SK-N-SH (cell line): Measurements from ENCODE around the gene DMD. TPM values are rescaled to one million over a fixed set of nuclear protein-coding genes. Genes with fewer than 3 reads are reported as not detected.

ENCODE experiments used
- CTCF ChIA-PET: fragments of 300-600, 350-600 bp; formaldehyde crosslinking; extraction: SDS; loops from one replicate; lab custom pipeline; 2021; lab: Yijun Ruan, JAX
- POLR2A ChIA-PET: fragments of 350-600 bp; sonication (Branson Sonifier 250); formaldehyde crosslinking; extraction: SDS; loops from one replicate; lab custom pipeline; 2020; ENCODE audit warnings: antibody characterized with exemption, inconsistent platforms; lab: Yijun Ruan, JAX
- DNase-seq: peaks from one replicate; pipeline ENCODE4 v3.0.0; 2012
- H2AFZ ChIP-seq: fragments of 200-600 bp; sonication (generic); 2 replicates; pipeline ENCODE4 v1.8.1; 2016; ENCODE audit warnings: antibody characterized with exemption, mild to moderate bottlenecking, low read depth
- H3F3A ChIP-seq: fragments of 200-600 bp; sonication (generic); replicated peaks from 2 replicates; pipeline ENCODE3; 2016; ENCODE audit warnings: antibody characterized with exemption, mild to moderate bottlenecking; ENCODE audit not compliant: insufficient read depth
- H3K27ac ChIP-seq, 2 experiments: fragments of 200-500 bp in 1 of 2; fragments of 200-600 bp in 1 of 2; sonication (Bioruptor generic) in 1 of 2; sonication (generic), shearing (Covaris generic) in 1 of 2; 2 replicates each; pipeline versions ENCODE4 v1.5.1 to v1.6.1; 2014 to 2016; ENCODE audit warnings: low read depth in 2 of 2, inconsistent platforms in 1 of 2, low read length in 1 of 2, mild to moderate bottlenecking in 1 of 2, mixed read lengths in 1 of 2
- H3K27me3 ChIP-seq: fragments of 200-600 bp; sonication (generic), shearing (Covaris generic); 2 replicates; pipeline ENCODE4 v1.6.1; 2016; ENCODE audit warnings: mixed run types; ENCODE audit not compliant: insufficient read depth
- H3K36me3 ChIP-seq, 2 experiments: fragments of 200-500 bp in 1 of 2; fragments of 200-600 bp in 1 of 2; sonication (Bioruptor generic) in 1 of 2; sonication (generic) in 1 of 2; replicated peaks in 1 of 2; 2 replicates each; pipeline versions ENCODE3 to v1.5.1; 2014 to 2016; ENCODE audit warnings: low read length in 1 of 2, mild to moderate bottlenecking in 1 of 2; ENCODE audit not compliant: insufficient read depth in 2 of 2, control insufficient read depth in 1 of 2
- H3K4me1 ChIP-seq, 2 experiments: fragments of 200-500 bp in 1 of 2; fragments of 200-600 bp in 1 of 2; sonication (Bioruptor generic) in 1 of 2; sonication (generic), shearing (Covaris generic) in 1 of 2; 2 replicates each; pipeline versions ENCODE4 v1.5.1 to v1.6.1; 2014 to 2016; ENCODE audit warnings: low read depth in 1 of 2, low read length in 1 of 2, mixed run types in 1 of 2; ENCODE audit not compliant: insufficient read depth in 2 of 2, control insufficient read depth in 1 of 2
- H3K4me2 ChIP-seq: fragments of 200-600 bp; sonication (generic), shearing (Covaris generic); 2 replicates; pipeline ENCODE4 v1.6.1; 2017; ENCODE audit warnings: mixed run types
- H3K4me3 ChIP-seq, 2 experiments: fragments of 200-500 bp in 1 of 2; fragments of 200-600 bp in 1 of 2; sonication (Bioruptor generic) in 1 of 2; sonication (generic), shearing (Covaris generic) in 1 of 2; 2 replicates each; pipeline versions ENCODE4 v1.5.1 to v1.8.1; 2014 to 2016; ENCODE audit warnings: low read depth in 2 of 2, inconsistent platforms in 1 of 2, low read length in 1 of 2, mild to moderate bottlenecking in 1 of 2, mixed read lengths in 1 of 2, moderate library complexity in 1 of 2
- H3K79me2 ChIP-seq: fragments of 200-600 bp; sonication (generic); 2 replicates; pipeline ENCODE4 v1.8.1; 2017; ENCODE audit warnings: mild to moderate bottlenecking; ENCODE audit not compliant: insufficient read depth
- H3K9ac ChIP-seq: fragments of 200-600 bp; sonication (generic); 2 replicates; pipeline ENCODE4 v1.6.1; 2017; ENCODE audit warnings: mixed run types
- H3K9me2 ChIP-seq: fragments of 200-600 bp; sonication (generic); 2 replicates; pipeline ENCODE4 v1.6.1; 2017; ENCODE audit warnings: mixed run types
- H3K9me3 ChIP-seq: fragments of 200-600 bp; sonication (generic); 2 replicates; pipeline ENCODE4 v1.6.1; 2017; ENCODE audit warnings: mixed run types, mild to moderate bottlenecking, moderate library complexity
- H4K20me1 ChIP-seq: fragments of 200-600 bp; sonication (generic); 2 replicates; pipeline ENCODE4 v1.6.1; 2017; ENCODE audit warnings: mild to moderate bottlenecking, mixed run types; ENCODE audit not compliant: insufficient read depth
- CTCF ChIP-seq: fragments of 200-600 bp; sonication (generic); IDR thresholded peaks from 2 replicates; pipeline ENCODE4 v1.6.1; 2017; ENCODE audit warnings: antibody characterized with exemption, mild to moderate bottlenecking, moderate library complexity
- ELF1 ChIP-seq: IDR thresholded peaks from 2 replicates; pipeline ENCODE4 v1.4.0; 2012
- EZH2phosphoT487 ChIP-seq: fragments of 200-600 bp; sonication (generic); IDR thresholded peaks from 2 replicates; pipeline ENCODE4 v1.6.1; 2017; ENCODE audit warnings: low read depth, mixed run types, mild to moderate bottlenecking, antibody characterized with exemption, moderate library complexity, borderline replicate concordance
- FOXJ3 ChIP-seq: sonication (generic); formaldehyde crosslinking; IDR thresholded peaks from 2 replicates; pipeline ENCODE4 v1.5.1; 2020; ENCODE audit warnings: mild to moderate bottlenecking, missing genetic modification reagents
- GABPA ChIP-seq: IDR thresholded peaks from 2 replicates; pipeline ENCODE4 v1.4.0; 2012; ENCODE audit warnings: low read depth, mild to moderate bottlenecking
- GATA2 ChIP-seq: sonication (generic); formaldehyde crosslinking; IDR thresholded peaks from 2 replicates; pipeline ENCODE4 v1.5.0; 2020; ENCODE audit warnings: mild to moderate bottlenecking, missing genetic modification reagents
- JUND ChIP-seq: IDR thresholded peaks from 2 replicates; pipeline ENCODE4 v1.4.0; 2012
- POLR2AphosphoS5 ChIP-seq: IDR thresholded peaks from 2 replicates; pipeline ENCODE4 v1.6.1; 2012; ENCODE audit warnings: low read depth, low read length
- RFX5 ChIP-seq: IDR thresholded peaks from 2 replicates; pipeline ENCODE4 v1.6.1; 2012; ENCODE audit warnings: mild to moderate bottlenecking, improper control_type of control experiment, low read length
- SIN3A ChIP-seq: IDR thresholded peaks from 2 replicates; pipeline ENCODE4 v1.6.1; 2012; ENCODE audit warnings: low read depth, mild to moderate bottlenecking, low read length, moderate library complexity, borderline replicate concordance
- TAF1 ChIP-seq: IDR thresholded peaks from 2 replicates; pipeline ENCODE4 v1.6.1; 2012; ENCODE audit warnings: low read depth, mild to moderate bottlenecking, low read length, moderate library complexity, borderline replicate concordance
- TEAD4 ChIP-seq: IDR thresholded peaks from 2 replicates; pipeline ENCODE4 v1.4.0; 2012; ENCODE audit warnings: mild to moderate bottlenecking, borderline replicate concordance; ENCODE audit not compliant: insufficient read depth
- ZBTB33 ChIP-seq: IDR thresholded peaks from 2 replicates; pipeline ENCODE4 v1.4.0; 2012; ENCODE audit warnings: low read depth, borderline replicate concordance
- WGBS: methylation state at CpG from one replicate; pipeline ENCODE4 v1.1.6; 2017; ENCODE audit warnings: low lambda C conversion rate; 5-methylcytosine and 5-hydroxymethylcytosine counted together
- polyA plus RNA-seq, 3 experiments: library from polyadenylated mRNA; depleted of rRNA; stranded (reverse); fragments of >200 nt; gene quantifications; 2 replicates each; pipeline ENCODE4 v1.2.3, GENCODE V29; 2012
- TF ChIP-seq, protein P1 (sequence below): IDR thresholded peaks from 2 replicates; pipeline ENCODE4 v1.6.1; 2012; ENCODE audit warnings: mild to moderate bottlenecking, low read depth, low read length, moderate library complexity
- TF ChIP-seq, protein P2 (sequence below): IDR thresholded peaks from 2 replicates; pipeline ENCODE4 v1.4.0; 2012; ENCODE audit warnings: low read depth, borderline replicate concordance
- TF ChIP-seq, protein P3 (sequence below): IDR thresholded peaks from 2 replicates; pipeline ENCODE4; 2012

Gene DMD
- polyA plus RNA-seq, 1 of the 3 experiments (the other 2 are of a cell fraction) = 3.9 TPM

DNA sequence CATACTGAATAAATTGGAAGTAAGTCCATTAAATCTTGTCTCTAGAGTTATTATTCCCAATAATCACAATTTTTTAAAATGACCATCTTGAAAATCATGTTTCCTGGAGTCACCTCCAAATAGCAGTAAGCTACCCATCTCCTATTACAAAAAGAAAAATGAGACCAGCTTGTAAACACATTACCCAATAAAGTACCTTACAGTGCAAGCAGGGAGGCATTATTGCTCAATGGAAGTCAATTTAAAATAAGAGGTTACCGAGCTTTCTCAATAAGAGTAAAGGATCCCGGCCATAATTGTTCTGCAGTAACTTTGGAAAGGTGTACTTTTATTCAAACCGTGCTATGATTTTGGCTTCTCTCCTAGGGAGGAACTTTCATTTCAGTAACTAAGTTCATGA lies 78.0 kb downstream of the DMD start (continued):
- TF ChIP-seq, protein P1, sequence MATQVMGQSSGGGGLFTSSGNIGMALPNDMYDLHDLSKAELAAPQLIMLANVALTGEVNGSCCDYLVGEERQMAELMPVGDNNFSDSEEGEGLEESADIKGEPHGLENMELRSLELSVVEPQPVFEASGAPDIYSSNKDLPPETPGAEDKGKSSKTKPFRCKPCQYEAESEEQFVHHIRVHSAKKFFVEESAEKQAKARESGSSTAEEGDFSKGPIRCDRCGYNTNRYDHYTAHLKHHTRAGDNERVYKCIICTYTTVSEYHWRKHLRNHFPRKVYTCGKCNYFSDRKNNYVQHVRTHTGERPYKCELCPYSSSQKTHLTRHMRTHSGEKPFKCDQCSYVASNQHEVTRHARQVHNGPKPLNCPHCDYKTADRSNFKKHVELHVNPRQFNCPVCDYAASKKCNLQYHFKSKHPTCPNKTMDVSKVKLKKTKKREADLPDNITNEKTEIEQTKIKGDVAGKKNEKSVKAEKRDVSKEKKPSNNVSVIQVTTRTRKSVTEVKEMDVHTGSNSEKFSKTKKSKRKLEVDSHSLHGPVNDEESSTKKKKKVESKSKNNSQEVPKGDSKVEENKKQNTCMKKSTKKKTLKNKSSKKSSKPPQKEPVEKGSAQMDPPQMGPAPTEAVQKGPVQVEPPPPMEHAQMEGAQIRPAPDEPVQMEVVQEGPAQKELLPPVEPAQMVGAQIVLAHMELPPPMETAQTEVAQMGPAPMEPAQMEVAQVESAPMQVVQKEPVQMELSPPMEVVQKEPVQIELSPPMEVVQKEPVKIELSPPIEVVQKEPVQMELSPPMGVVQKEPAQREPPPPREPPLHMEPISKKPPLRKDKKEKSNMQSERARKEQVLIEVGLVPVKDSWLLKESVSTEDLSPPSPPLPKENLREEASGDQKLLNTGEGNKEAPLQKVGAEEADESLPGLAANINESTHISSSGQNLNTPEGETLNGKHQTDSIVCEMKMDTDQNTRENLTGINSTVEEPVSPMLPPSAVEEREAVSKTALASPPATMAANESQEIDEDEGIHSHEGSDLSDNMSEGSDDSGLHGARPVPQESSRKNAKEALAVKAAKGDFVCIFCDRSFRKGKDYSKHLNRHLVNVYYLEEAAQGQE = no peak
- no peak for TF ChIP-seq GATA2 (CRISPR knock-in tag)
- TF ChIP-seq ZBTB33 = no peak
- TF ChIP-seq TEAD4 = no peak
- TF ChIP-seq GABPA = no peak
- no peak for TF ChIP-seq RFX5
- TF ChIP-seq, protein P2, sequence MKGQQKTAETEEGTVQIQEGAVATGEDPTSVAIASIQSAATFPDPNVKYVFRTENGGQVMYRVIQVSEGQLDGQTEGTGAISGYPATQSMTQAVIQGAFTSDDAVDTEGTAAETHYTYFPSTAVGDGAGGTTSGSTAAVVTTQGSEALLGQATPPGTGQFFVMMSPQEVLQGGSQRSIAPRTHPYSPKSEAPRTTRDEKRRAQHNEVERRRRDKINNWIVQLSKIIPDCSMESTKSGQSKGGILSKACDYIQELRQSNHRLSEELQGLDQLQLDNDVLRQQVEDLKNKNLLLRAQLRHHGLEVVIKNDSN = no peak
- no peak for TF ChIP-seq FOXJ3 (CRISPR knock-in tag)
- no peak for TF ChIP-seq JUND
- TF ChIP-seq EZH2phosphoT487 = no peak
- TF ChIP-seq ELF1 = no peak

DNA sequence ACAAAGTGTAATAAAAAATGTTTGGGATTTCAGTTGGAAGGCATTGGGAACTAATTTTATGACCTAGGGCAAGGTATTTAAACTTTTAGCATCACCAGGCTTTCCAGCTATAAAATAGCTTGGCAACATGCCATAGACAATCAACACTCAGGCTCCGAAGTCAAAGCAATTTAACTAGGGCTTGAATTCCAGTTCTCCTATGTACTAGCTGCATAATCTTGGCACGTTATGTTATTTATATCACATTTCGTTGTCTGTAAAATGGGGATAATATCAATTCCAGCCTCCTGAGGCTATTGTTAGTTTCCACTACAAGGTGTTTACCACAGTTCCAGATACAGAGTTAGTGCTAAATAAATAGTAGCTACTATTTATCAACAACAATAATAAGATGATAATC lies 78.8 kb downstream of the DMD start:
- H3K9me3 ChIP-seq = no peaks in the 10 kb centered on the region
- no peak overlapping the region for H2AFZ ChIP-seq
- no peak overlapping the region for H3K27ac ChIP-seq
- ChIA-PET CTCF (no interaction called here), POLR2A (no interaction called here)
- no peaks in the 10 kb centered on the region for H3F3A ChIP-seq
- no peak overlapping the region for H3K4me2 ChIP-seq
- H3K27me3 ChIP-seq = no peaks in the 10 kb centered on the region
- no peak for DNase-seq
- 7% methylated on average over 3 of the region's 3 CpGs for WGBS
- no peaks in the 10 kb centered on the region for H3K4me1 ChIP-seq
- no peaks in the 10 kb centered on the region for H3K79me2 ChIP-seq
- H3K9me2 ChIP-seq = no peaks in the 10 kb centered on the region
- H3K36me3 ChIP-seq = no peaks in the 10 kb centered on the region
- H3K4me3 ChIP-seq = no peak overlapping the region
- no peak overlapping the region for H3K9ac ChIP-seq
- no peaks in the 10 kb centered on the region for H4K20me1 ChIP-seq
- TF ChIP-seq TAF1 = no peak
- TF ChIP-seq CTCF = no peak
- TF ChIP-seq POLR2AphosphoS5 = no peak
- no peak for TF ChIP-seq SIN3A
- TF ChIP-seq, protein P3, sequence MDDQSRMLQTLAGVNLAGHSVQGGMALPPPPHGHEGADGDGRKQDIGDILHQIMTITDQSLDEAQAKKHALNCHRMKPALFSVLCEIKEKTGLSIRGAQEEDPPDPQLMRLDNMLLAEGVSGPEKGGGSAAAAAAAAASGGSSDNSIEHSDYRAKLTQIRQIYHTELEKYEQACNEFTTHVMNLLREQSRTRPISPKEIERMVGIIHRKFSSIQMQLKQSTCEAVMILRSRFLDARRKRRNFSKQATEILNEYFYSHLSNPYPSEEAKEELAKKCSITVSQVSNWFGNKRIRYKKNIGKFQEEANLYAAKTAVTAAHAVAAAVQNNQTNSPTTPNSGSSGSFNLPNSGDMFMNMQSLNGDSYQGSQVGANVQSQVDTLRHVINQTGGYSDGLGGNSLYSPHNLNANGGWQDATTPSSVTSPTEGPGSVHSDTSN = no peak
- TF ChIP-seq, protein P1 = no peak
- no peak for TF ChIP-seq TEAD4
